ENCODE measurements around the gene PRDM2.

DNA sequence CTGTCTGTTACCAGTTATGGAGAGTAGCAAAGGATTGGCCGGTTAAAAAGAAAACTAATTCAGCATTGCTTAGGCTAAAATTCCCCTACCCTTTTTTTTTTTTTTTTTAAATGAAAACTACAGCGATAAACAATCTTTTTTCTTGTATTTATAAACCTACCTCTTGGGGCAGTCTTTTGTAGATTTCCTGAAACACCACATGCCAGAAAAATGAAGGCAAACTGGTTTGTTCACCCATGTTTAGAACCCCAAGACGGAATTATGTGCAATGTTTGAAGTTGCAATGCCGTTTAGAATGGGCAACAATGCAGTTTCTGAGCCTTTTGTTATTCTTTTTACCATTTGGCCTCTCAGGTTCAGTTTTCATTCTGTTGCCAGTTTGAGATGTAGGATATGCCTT is 59.1 kb downstream of the PRDM2 start:
- TF ChIP-seq, protein P1, sequence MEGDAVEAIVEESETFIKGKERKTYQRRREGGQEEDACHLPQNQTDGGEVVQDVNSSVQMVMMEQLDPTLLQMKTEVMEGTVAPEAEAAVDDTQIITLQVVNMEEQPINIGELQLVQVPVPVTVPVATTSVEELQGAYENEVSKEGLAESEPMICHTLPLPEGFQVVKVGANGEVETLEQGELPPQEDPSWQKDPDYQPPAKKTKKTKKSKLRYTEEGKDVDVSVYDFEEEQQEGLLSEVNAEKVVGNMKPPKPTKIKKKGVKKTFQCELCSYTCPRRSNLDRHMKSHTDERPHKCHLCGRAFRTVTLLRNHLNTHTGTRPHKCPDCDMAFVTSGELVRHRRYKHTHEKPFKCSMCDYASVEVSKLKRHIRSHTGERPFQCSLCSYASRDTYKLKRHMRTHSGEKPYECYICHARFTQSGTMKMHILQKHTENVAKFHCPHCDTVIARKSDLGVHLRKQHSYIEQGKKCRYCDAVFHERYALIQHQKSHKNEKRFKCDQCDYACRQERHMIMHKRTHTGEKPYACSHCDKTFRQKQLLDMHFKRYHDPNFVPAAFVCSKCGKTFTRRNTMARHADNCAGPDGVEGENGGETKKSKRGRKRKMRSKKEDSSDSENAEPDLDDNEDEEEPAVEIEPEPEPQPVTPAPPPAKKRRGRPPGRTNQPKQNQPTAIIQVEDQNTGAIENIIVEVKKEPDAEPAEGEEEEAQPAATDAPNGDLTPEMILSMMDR (conservative IDR thresholded peaks at IDR 0.05 in 1 of 2, IDR thresholded peaks at IDR 0.05 in 1 of 2; ENCODE audit: low read depth in 1 of 2, low read length in 2 of 2): peak in 1 of 2 donors; percentile 9
- TF ChIP-seq EZH2 (IDR thresholded peaks at IDR 0.05; ENCODE audit: low read length, missing control alignments): no peak
